ENCODE results near the gene LSMEM2.

GRCh38 chr3:50319894-50320625 lies 41.2 kb downstream of the LSMEM2 start:
- TF ChIP-seq CTCF (IDR thresholded peaks at IDR 0.05) = no peak
- no peak for TF ChIP-seq HMGXB4 (CRISPR knock-in tag; IDR thresholded peaks at IDR 0.05; ENCODE audit: borderline replicate concordance)
- TF ChIP-seq MYC (IDR thresholded peaks at IDR 0.05; ENCODE audit: borderline replicate concordance, low read length) = no peak
- TF ChIP-seq CHD2 (IDR thresholded peaks at IDR 0.05; ENCODE audit: low read length, partially characterized antibody) = no peak
- no peak for TF ChIP-seq FOSL2 (IDR thresholded peaks at IDR 0.05)
- TF ChIP-seq FOSL2 (CRISPR knock-in tag; IDR thresholded peaks at IDR 0.05) = no peak
- TF ChIP-seq NR3C1 (IDR thresholded peaks at IDR 0.05) = no peak
- no peak for TF ChIP-seq POLR2A (IDR thresholded peaks at IDR 0.05; ENCODE audit: low read length)
- TF ChIP-seq KDM1A (IDR thresholded peaks at IDR 0.05; ENCODE audit: low read depth) = no peak
- TF ChIP-seq JUN (IDR thresholded peaks at IDR 0.05) = no peak
- no peak for TF ChIP-seq RAD21 (conservative IDR thresholded peaks at IDR 0.05 in 1 of 2, IDR thresholded peaks at IDR 0.05 in 1 of 2)

All from A549 (cell line).